GM21423 (cell line): ENCODE results near the gene HOXA10.

ENCODE experiments used
- ATAC-seq: cut with Tn5 transposase; IDR thresholded peaks from one replicate; pipeline ENCODE4 v1.9.1; 2021; ENCODE audit warnings: mild to moderate bottlenecking, moderate library complexity; ENCODE audit not compliant: unreplicated experiment

HOXA10 gene

GRCh38 chr7:27168265-27168947 lies 5.7 kb downstream of the HOXA10 start:
- ATAC-seq, result no peak

GRCh38 chr7:27167916-27168264 lies 6.2 kb downstream of the HOXA10 start:
- ATAC-seq, result no peak

DNA sequence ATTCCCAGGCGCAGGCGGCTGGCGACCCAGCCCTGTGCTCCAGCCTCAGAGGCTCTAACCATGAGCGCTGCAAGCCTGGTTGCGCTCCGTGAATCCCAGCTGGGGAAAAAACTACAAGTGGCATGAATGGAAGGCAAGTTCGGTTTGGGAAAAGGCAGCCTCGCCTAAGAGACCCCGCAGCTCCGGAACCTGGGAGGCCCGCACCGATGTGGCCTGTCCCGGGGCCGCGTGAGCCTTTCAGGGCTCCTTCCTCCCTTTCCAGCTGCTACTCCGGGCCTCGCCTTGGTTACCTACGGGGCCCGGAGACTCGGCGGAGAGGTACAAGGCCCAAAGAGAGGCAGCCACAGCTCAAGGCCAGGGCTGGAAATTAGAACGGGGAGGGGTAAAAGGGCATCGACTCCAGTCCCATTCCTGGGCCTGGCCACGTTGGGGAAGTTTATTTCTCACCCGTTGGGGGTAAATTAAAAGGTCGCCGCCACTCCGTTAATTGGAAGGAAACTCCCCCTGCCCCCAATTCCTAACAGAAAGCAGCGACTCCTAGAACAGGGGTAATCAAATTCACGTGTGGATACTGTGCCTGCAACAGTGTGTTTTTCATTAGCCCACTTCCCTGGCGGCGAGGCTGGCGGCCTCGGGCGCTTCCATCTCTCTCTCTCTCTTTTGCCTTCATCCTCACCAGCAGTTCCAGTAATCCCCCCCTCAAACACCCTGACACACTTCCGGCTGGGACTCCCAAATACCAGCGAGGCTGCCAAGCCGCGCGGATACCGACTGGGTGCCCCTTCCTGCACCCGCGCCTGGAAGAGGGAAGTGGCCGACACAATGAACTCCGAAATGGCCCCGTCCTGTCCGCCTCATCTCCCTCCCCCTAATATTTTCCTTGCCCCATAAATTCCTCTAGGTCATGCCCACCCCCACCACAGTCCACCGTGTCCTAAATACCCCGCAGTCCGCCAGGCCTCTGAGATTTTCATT lies 7.3 kb downstream of the HOXA10 start:
- ATAC-seq, result no peak

GRCh38 chr7:27165996-27166530 lies 8.1 kb downstream of the HOXA10 start:
- ATAC-seq, result no peak

GRCh38 chr7:27165089-27165995 lies 8.8 kb downstream of the HOXA10 start, which contains the start of gene HOXA9:
Gene HOXA9 (minus strand): TSS chr7:27165537. CDS start chr7:27165457, 80 bp downstream.
- no peak for ATAC-seq

DNA sequence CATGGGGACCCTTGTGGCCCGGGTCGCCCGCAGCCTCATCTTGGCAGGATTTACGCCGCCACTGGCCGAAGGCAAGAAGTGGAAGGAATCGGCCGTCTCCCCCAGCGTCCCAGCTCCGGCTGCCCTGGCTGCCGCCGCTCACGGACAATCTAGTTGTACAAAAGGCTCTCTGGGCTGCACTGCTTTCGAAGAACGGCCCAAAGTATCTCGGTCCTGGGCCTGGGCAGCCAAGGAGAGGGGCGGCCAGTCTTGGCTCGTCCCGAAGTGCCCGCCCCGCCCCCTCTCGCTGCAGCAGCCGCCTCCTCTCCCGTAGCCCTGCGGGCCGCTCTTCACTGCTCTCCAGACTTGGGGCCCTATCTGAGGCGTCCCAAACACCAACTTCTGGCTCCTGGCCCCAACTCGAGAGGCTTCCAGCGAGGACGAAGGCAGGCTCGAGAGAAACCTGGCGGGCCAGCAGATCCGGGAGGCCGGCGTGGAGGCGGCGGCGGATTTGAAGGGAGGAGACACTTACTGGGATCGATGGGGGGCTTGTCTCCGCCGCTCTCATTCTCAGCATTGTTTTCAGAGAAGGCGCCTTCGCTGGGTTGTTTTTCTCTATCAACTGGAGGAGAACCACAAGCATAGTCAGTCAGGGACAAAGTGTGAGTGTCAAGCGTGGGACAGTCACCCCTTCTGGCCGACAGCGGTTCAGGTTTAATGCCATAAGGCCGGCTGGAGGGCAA lies 9.6 kb downstream of the HOXA10 start:
- no peak for ATAC-seq

- ATAC-seq, result no peak
Measured at GRCh38 chr7:27164045-27164366, 10.1 kb downstream of the HOXA10 start.

DNA sequence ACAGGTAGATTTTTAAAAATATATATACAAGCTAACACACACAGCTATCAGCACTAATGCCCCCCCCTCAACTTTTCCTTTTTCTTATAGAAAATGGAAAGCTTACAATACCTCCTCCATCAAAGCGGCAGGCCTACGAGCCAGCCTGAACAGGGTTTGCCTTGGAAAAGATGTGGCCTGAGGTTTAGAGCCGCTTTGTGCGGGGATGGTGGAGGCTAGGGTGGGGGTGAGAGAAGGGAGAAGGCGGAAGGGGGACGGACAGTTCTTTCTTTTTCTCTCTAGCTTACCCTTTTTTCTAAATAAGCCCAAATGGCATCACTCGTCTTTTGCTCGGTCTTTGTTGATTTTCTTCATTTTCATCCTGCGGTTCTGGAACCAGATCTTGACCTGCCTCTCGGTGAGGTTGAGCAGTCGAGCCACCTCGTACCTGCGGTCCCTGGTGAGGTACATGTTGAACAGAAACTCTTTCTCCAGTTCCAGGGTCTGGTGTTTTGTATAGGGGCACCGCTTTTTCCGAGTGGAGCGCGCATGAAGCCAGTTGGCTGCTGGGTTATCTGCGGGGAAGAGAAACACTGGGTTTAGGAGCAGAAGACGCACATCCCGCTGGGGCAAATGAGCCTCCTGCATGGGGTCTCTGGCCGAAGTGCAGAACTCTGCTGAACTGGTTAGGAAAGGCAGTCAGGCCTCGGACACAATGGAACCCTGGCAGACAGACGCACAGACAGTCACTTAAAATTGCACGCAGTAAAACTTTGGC lies 10.7 kb downstream of the HOXA10 start:
- ATAC-seq, result no peak

- no peak for ATAC-seq
Measured at GRCh38 chr7:27162561-27163287, 11.4 kb downstream of the HOXA10 start.

DNA sequence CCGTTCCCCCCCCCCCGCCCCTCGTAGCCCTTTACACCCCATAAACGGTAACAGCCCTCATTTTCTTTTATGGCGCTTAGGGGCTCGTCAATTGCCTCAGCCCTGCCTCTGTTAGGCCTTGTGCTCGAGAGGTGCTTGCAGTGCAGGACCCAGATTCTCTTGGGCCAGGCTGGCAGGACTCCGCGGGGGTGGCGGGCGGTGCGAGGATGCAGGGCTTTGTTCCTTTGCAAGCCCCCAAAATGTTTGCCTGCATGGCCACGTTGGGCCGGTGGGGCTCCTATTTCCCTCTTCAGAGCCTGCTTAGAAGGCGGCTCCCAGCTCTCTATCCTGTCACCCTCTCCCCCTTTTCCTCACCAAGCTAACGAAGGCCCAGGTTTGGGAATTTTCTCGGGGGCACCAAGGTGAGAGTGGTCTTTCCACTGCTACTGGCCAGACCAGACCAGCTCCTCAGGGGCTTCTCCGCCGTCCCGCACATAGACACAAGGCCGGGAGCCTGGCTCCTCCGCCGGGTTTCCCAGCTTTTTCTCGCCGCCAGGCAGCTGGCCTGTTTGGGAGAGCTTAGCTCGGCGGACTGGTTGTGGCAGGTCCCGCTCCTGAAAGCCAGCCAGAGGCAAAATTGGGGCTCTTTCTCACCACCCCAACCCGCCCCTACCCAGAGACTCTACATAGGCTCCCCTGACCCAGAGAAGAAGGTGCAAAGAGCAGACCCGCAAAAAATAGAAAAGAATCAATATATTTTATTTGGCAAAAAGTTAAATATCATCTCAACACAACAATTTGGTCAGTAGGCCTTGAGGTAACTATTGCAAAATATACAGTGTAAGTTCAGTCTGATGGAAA lies 12.2 kb downstream of the HOXA10 start:
- ATAC-seq, result no peak

GRCh38 chr7:27161214-27161720 lies 12.9 kb downstream of the HOXA10 start:
- no peak for ATAC-seq

GRCh38 chr7:27160546-27161213 lies 13.4 kb downstream of the HOXA10 start:
- no peak for ATAC-seq

GRCh38 chr7:27160145-27160545 lies 14.0 kb downstream of the HOXA10 start:
- no peak for ATAC-seq

DNA sequence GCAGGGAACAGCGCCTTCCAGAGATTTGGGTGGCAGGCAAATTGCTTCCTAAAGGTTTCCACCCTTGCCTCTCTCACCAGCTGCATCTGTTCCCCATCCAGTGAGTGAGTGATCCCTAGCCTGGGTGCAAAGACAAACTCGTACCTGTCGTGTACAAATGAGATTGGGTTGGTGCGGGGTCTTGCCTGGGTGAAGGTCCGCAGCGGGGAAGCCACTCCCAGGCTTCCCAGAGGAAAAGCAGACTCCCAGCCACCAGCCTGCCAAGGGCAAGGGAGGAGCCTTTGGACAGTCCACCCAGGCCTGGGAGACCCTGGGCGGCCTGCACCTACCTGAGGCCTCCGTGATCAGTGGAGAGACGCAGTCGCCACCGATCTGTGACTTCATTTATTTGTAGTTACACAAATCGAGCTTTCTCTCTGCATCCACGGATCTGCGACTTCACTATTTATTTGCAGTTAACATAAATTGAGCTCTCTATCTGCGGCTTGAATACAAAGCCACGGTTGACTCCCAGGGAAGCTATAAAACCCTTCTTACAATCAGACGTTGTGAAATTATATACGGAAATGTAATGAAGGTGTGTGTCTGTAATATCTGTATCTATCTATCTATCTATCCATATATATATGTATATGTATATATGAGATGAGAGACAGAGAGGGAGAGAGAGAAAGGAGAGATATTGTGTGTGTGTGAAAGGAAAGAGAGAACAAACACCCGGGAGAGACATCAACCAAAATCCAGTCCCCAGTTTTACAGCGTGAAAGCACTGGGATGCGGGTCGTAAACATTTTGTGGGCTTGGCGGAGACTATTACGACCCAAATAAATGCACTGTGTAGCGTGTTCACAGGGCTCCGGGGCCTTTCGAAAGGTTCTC lies 14.6 kb downstream of the HOXA10 start:
- ATAC-seq, result no peak

GRCh38 chr7:27158436-27159265 lies 15.5 kb downstream of the HOXA10 start:
- no peak for ATAC-seq
